ENCODE results near the gene HOXA6.

GRCh38 chr7:27146491-27147198 lies 929 bp downstream of the HOXA6 start:
- no peak for TF ChIP-seq CTCF (conservative IDR thresholded peaks at IDR 0.05; ENCODE audit: low read length)
- no peak for TF ChIP-seq EZH2phosphoT487 (IDR thresholded peaks at IDR 0.05; ENCODE audit: borderline replicate concordance, low read depth, low read length)
